ENCODE results near the gene C11orf91. TPM values are rescaled to one million over a fixed set of nuclear protein-coding genes. Genes with fewer than 3 reads are reported as not detected.

C11orf91 gene
- total RNA-seq, 1 donor from 2014 or later: 0.23 TPM

DNA sequence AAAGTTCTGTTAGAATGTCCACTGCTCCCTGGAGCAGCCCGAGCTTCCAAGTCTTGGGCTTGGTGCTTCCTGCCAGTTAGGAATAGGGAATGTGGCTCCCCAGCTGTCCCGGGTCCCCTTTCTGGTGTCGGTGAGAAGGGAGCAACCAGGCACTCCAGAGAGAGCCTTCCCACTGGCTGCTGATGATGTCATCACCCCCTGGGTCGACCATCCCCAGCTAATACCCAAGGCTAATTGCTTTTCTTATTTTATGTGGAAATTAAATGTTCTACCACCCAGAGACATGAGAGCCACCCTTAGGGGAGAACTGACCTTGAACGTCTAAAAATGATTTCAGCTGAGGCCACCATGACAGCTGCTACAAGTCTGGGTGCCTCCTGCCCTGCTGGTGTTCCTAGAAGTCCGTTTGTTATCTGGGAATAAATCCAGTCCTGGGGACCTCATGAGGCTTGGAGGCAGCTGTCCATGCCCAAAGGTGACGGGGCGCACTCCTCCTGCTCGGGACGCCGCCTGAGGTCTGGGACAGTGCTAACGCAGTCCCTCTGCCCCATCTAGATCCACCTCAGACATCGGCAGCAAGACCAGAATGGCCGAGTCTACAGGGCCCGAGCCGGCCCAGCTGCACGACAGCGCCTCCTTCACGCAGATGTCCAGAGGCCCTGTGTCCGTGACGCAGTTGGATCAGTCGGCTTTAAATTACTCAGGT, 42.3 kb downstream of the C11orf91 start:
- H3K4me1 Mint-ChIP-seq (ENCODE audit: low read depth): no peaks in the 10 kb centered on the region
- H3K27ac Mint-ChIP-seq: no peak overlapping the region
- no peak overlapping the region for H3K4me3 Mint-ChIP-seq
- no peak for DNase-seq (ENCODE audit: low spot score)
- no peaks in the 10 kb centered on the region for H3K36me3 Mint-ChIP-seq (ENCODE audit: low read depth)
- H3K27me3 Mint-ChIP-seq (ENCODE audit: insufficient read depth): peaks cover 6% of the 10 kb centered on the region
- intact Hi-C loops (cut with micrococcal nuclease): no loop called here
- H3K9me3 Mint-ChIP-seq: no peaks in the 10 kb centered on the region

DNA sequence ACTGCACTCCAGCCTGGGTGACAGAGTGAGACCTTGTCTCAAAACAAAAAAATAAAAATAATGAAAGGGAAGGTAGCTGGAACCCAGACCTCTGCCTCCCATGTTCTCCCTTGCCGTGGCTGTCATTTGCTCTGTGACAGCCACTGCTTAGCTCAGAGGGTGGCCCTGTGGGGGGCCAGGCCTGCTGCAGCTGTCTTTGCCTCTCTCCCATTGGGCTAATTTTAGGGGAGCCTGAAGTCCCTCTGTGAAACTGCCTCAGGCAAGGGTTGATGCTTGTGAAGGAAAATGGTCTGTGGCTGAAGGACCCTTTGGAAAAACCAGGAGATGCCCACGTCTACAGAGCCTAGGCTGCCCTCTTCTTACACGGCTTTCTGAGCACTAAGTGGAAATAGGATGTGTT, 42.9 kb downstream of the C11orf91 start:
- DNase-seq (ENCODE audit: low spot score): no peak
- Mint-ChIP-seq H3K36me3 (ENCODE audit: low read depth) (no peaks in the 10 kb centered on the region), H3K27ac (no peak overlapping the region), H3K4me3 (no peak overlapping the region), H3K4me1 (ENCODE audit: low read depth) (no peaks in the 10 kb centered on the region), H3K9me3 (no peaks in the 10 kb centered on the region), H3K27me3 (ENCODE audit: insufficient read depth) (peaks cover 6% of the 10 kb centered on the region)
- intact Hi-C loops (cut with micrococcal nuclease): no loop called here

DNA sequence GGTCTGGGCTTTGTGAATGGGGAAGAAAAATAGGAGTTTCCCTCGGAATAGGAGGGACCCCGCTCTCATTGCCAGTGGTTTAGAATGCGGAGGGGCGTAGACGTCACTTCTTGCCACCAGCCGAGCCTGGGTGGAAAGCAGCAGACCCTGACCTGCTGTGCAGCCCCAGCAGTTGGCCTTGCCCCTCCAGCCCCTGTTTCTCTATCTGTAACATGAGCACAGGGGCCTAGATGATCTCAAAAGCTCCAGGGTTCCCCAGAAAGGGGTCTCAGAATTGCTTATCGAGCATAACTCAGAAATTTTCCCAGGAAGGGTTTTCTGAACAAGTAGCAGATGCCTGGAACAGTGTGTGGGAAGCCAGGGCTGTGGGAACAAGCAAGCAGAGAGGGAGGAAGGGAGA, 43.9 kb downstream of the C11orf91 start:
- no peak for DNase-seq (ENCODE audit: low spot score)
- intact Hi-C loops (cut with micrococcal nuclease): no loop called here
- H3K4me3 Mint-ChIP-seq: no peak overlapping the region
- H3K4me1 Mint-ChIP-seq (ENCODE audit: low read depth): no peaks in the 10 kb centered on the region
- H3K36me3 Mint-ChIP-seq (ENCODE audit: low read depth): no peaks in the 10 kb centered on the region
- H3K9me3 Mint-ChIP-seq: no peaks in the 10 kb centered on the region
- H3K27ac Mint-ChIP-seq: no peak overlapping the region
- H3K27me3 Mint-ChIP-seq (ENCODE audit: insufficient read depth): peaks cover 6% of the 10 kb centered on the region

DNA sequence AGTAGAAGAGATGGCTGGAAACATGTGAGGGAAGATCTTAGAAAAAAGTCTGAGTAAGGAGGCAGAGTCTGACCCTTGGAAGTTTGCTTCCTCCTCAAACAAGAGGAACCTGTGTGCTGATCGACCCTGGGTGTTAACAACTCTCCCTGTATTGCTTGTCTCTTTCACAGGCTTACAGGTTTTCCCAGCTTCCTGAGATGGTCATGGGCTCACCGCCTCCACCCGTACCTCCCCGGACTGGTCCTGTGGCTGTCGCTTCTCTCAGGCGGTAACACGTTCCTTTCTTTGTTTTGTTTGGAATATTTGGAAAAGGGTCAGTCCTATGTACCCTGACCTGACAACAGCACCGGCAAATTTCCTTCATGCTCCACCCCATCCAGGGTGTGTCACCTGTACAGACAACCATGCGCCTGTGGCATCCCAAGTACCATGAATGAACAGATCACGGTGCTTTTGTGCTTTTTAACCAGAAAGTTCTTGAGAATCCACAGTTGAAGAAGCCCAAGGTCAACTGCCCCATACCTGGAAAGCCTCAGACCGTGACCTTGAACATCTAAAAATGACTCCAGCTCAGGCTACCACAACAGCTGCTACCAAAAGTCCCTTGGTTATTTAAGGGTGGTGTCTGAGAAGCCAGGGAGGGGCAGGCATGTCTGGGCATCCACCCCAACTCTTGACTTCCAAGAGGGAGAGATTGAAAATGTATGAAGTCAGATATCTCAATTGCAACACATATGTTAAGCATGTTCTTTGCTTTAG, 44.6 kb downstream of the C11orf91 start:
- Mint-ChIP-seq H3K9me3 (no peaks in the 10 kb centered on the region), H3K4me1 (ENCODE audit: low read depth) (no peaks in the 10 kb centered on the region), H3K27ac (no peak overlapping the region), H3K27me3 (ENCODE audit: insufficient read depth) (peaks cover 6% of the 10 kb centered on the region), H3K4me3 (no peak overlapping the region), H3K36me3 (ENCODE audit: low read depth) (no peaks in the 10 kb centered on the region)
- DNase-seq (ENCODE audit: low spot score): no peak
- intact Hi-C loops (cut with micrococcal nuclease): no loop called here

DNA sequence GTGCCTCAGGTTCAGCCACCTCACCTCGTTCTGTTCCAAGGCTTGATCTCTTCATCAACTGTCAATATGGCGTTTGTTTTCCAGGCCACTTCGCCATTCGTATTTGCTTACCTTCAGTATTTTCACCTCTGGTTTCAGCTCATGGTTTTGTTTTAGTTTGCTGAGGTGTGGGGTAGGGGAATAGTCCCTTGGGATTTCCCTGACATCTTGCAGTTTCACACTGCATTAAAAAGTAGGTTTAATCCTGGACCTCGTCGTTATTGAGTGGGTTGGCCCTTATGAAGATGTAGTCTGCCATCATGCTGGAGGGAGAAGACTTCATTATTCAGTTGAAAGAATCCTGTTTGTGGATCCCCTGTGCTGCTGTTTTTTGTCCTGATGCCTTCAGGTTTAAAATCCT, 46.0 kb downstream of the C11orf91 start:
- no peaks in the 10 kb centered on the region for H3K36me3 Mint-ChIP-seq (ENCODE audit: low read depth)
- no peak overlapping the region for H3K27ac Mint-ChIP-seq
- H3K4me1 Mint-ChIP-seq (ENCODE audit: low read depth): no peaks in the 10 kb centered on the region
- H3K9me3 Mint-ChIP-seq: no peaks in the 10 kb centered on the region
- H3K27me3 Mint-ChIP-seq (ENCODE audit: insufficient read depth): peaks cover 13% of the 10 kb centered on the region
- intact Hi-C loops (cut with micrococcal nuclease): no loop called here
- DNase-seq (ENCODE audit: low spot score): no peak
- no peak overlapping the region for H3K4me3 Mint-ChIP-seq

DNA sequence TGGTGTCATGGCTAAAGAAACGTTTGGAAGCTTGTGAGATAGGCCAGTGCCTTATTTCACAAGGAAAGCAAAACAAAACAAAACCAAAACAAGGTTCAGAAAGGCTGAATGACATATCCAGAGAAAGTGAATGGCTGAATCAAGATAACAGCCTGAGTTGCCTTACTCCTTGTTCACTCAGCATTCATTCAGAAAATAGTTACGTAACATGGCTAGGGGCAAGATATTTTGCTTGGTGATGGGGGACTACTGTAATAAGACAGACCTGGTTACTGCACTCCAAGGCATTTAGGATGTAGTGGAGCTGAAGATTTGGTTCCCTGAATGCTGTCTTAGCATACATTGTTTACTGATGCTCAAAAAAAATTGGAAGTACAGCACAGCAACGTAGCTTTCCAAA, 47.7 kb downstream of the C11orf91 start:
- intact Hi-C loops (cut with micrococcal nuclease): no loop called here
- Mint-ChIP-seq H3K9me3 (no peaks in the 10 kb centered on the region), H3K36me3 (ENCODE audit: low read depth) (no peaks in the 10 kb centered on the region), H3K4me3 (no peak overlapping the region), H3K27ac (no peak overlapping the region), H3K27me3 (ENCODE audit: insufficient read depth) (peaks cover 16% of the 10 kb centered on the region), H3K4me1 (ENCODE audit: low read depth) (no peaks in the 10 kb centered on the region)
- no peak for DNase-seq (ENCODE audit: low spot score)

DNA sequence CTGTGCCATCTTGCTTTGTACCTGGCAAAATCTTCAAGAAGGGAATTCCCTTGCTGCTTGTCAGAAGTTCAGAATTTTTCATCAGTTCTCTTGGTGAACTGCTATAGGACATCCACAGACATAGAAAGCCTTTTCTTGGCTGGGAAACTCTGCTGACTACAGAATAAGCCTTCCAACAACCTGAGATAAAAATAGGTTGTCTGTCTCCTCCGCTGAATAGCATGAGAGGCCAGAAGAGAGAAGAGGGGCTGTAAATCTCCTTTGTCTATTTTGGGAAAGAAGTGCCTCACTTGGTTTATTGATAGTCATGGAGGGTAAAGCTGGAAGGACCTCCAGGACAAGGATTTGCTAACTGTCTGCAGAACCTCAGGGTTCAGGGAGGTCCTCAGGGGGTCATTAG, 48.2 kb downstream of the C11orf91 start:
- DNase-seq (ENCODE audit: low spot score): no peak
- no peak overlapping the region for H3K27ac Mint-ChIP-seq
- H3K9me3 Mint-ChIP-seq: no peaks in the 10 kb centered on the region
- no peaks in the 10 kb centered on the region for H3K4me1 Mint-ChIP-seq (ENCODE audit: low read depth)
- no peak overlapping the region for H3K4me3 Mint-ChIP-seq
- intact Hi-C loops (cut with micrococcal nuclease): no loop called here
- H3K36me3 Mint-ChIP-seq (ENCODE audit: low read depth): no peaks in the 10 kb centered on the region
- peaks cover 16% of the 10 kb centered on the region for H3K27me3 Mint-ChIP-seq (ENCODE audit: insufficient read depth)

DNA sequence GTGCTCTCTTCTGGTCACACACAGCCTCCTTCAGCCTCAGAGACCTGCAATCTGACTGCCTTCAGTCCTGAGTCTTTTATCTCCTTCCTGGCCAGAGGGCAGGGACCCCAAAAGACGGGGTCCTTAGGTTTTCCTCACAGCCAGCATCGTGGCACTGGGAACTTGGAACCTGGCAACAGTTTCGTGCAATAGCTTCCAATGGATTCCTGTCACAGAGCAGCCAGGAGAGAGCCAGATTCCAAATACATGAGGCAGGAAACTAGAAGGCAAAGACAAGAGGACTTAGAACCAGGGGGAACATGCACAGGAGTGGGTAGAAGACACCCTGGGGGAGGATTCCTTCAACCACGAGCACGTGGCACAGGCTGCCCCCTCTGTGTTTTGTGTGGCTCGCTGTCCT, 48.6 kb downstream of the C11orf91 start:
- no peaks in the 10 kb centered on the region for H3K36me3 Mint-ChIP-seq (ENCODE audit: low read depth)
- intact Hi-C loops (cut with micrococcal nuclease): no loop called here

DNA sequence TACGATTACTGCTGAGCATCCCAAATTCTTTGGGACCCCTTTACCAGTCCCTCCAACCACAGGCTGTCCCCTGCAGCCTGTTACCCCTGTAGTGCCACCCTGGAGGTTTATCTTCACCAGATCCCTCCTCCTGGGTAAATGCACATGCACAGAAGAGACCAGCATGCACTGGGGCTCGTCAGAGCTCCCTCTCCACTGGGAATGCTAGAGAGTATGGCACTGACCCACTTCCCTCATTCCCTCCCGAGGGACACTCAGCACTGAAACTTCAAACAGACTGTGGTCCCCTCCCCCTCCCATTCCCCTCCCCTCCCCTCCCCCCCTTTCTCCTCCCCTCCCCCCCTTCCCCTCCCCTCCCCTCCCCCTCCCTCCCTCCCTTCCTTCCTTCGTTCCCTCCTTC, 49.1 kb downstream of the C11orf91 start:
- H3K27me3 Mint-ChIP-seq (ENCODE audit: insufficient read depth): peaks cover 16% of the 10 kb centered on the region
- no peak for DNase-seq (ENCODE audit: low spot score)
- no peaks in the 10 kb centered on the region for H3K4me1 Mint-ChIP-seq (ENCODE audit: low read depth)
- H3K27ac Mint-ChIP-seq: no peak overlapping the region
- no peaks in the 10 kb centered on the region for H3K9me3 Mint-ChIP-seq
- intact Hi-C loops (cut with micrococcal nuclease): no loop called here
- H3K4me3 Mint-ChIP-seq: no peak overlapping the region
- no peaks in the 10 kb centered on the region for H3K36me3 Mint-ChIP-seq (ENCODE audit: low read depth)

More for the DNA sequence above, 48.6 kb downstream of the C11orf91 start:
- Mint-ChIP-seq H3K27me3 (ENCODE audit: insufficient read depth) (peaks cover 16% of the 10 kb centered on the region), H3K27ac (no peak overlapping the region), H3K9me3 (no peaks in the 10 kb centered on the region), H3K4me3 (no peak overlapping the region), H3K4me1 (ENCODE audit: low read depth) (no peaks in the 10 kb centered on the region)
- DNase-seq (ENCODE audit: low spot score): no peak

DNA sequence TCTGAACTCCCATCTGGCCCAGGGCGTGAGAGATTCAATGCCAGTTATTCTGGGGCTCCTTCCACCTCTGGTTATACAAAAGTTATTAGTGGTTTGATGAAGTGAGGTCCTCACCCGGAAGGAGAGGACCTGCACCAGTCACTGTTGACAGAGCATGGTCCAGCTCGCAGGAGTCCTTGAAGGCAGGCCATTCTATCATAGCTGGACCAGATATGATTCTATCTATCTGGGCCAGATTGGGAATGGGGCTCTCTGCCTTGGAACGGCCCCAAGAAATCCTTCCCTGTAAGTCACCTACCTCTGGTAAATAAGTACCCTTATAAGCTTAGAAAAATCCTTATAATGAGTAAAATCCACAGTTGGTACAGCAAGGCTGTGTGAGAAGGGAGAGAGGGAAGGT, 50.7 kb downstream of the C11orf91 start:
- DNase-seq (ENCODE audit: low spot score): no peak

More for the DNA sequence above, 50.7 kb downstream of the C11orf91 start:
- H3K4me1 Mint-ChIP-seq (ENCODE audit: low read depth): no peaks in the 10 kb centered on the region
- H3K27me3 Mint-ChIP-seq (ENCODE audit: insufficient read depth): peaks cover 11% of the 10 kb centered on the region
- intact Hi-C loops (cut with micrococcal nuclease): no loop called here
- no peak overlapping the region for H3K4me3 Mint-ChIP-seq
- no peak overlapping the region for H3K27ac Mint-ChIP-seq
- H3K9me3 Mint-ChIP-seq: no peaks in the 10 kb centered on the region
- H3K36me3 Mint-ChIP-seq (ENCODE audit: low read depth): no peaks in the 10 kb centered on the region

Other genes starting within 250 kb of the C11orf91 start
- gene CD59, start 35.6 kb upstream of the C11orf91 start, total RNA-seq: 140 and 143 TPM in 2 replicates
- 18.6 and 24.3 TPM in 2 replicates for gene FBXO3, start 73.7 kb upstream of the C11orf91 start, total RNA-seq
- gene LMO2, start 191.2 kb upstream of the C11orf91 start, total RNA-seq: not detected in 2 replicates

Data from activated T-helper 1 cell treated with anti-CD3 and anti-CD28 coated beads, Interleukin-12 subunit alpha, Interleukin-12 subunit beta, Interleukin-2, Interleukin-4 antibody, amounts not matched to agents 30 ng/mL and 10 ng/mL and 1 ng/mL, durations not matched to agents 14 hours and 24 hours and 36 hours (primary cell).